GM23338 (cell line): ENCODE data around the gene ZCCHC24. TPM values are rescaled to one million over a fixed set of nuclear protein-coding genes. Genes with fewer than 3 reads are reported as not detected.

ENCODE experiments used
- ATAC-seq: fragments of 200-7000 bp; cut with Tn5 transposase; 3 replicates; pipeline ENCODE4 v1.9.1; 2020
- DNase-seq: peaks from one replicate; pipeline ENCODE4 v3.0.0-alpha.2; 2015; ENCODE audit warnings: low spot score
- H2AFZ ChIP-seq: fragments of 200-600 bp; sonication (generic); 2 replicates; pipeline ENCODE4 v1.8.0; 2016; ENCODE audit warnings: antibody characterized with exemption, mild to moderate bottlenecking, moderate library complexity
- H3F3A ChIP-seq: fragments of 200-600 bp; sonication (generic); replicated peaks from 2 replicates; pipeline ENCODE4 v1.8.0; 2017; ENCODE audit warnings: antibody characterized with exemption, mixed run types, low read depth
- H3K27ac ChIP-seq: fragments of 200-600 bp; sonication (generic); 2 replicates; pipeline ENCODE4 v1.6.1; 2016; ENCODE audit warnings: low read depth
- H3K27me3 ChIP-seq: fragments of 200-600 bp; sonication (generic); 2 replicates; pipeline ENCODE4 v1.8.0; 2016; ENCODE audit warnings: mild to moderate bottlenecking, mixed run types, moderate library complexity; ENCODE audit not compliant: insufficient read depth
- H3K36me3 ChIP-seq: fragments of 200-600 bp; sonication (generic); 2 replicates; pipeline ENCODE4 v1.8.0; 2016; ENCODE audit warnings: mild to moderate bottlenecking; ENCODE audit not compliant: insufficient read depth
- H3K4me1 ChIP-seq: fragments of 200-600 bp; sonication (generic); 2 replicates; pipeline ENCODE4 v1.8.0; 2016; ENCODE audit warnings: mild to moderate bottlenecking, moderate library complexity; ENCODE audit not compliant: insufficient read depth
- H3K4me2 ChIP-seq: fragments of 200-600 bp; sonication (generic); 2 replicates; pipeline ENCODE4 v1.7.1; 2017; ENCODE audit warnings: mixed run types
- H3K4me3 ChIP-seq: fragments of 200-600 bp; sonication (generic); 2 replicates; pipeline ENCODE4 v1.6.1; 2016; ENCODE audit warnings: mixed run types
- H3K79me2 ChIP-seq: fragments of 200-600 bp; sonication (generic); replicated peaks from 2 replicates; pipeline ENCODE4 v1.8.0; 2017; ENCODE audit warnings: mild to moderate bottlenecking; ENCODE audit not compliant: insufficient read depth
- H3K9me2 ChIP-seq: fragments of 200-600 bp; sonication (generic); 2 replicates; pipeline ENCODE4 v1.8.0; 2017; ENCODE audit not compliant: insufficient read depth
- H4K20me1 ChIP-seq: fragments of 200-600 bp; sonication (generic); replicated peaks from 2 replicates; pipeline ENCODE4 v1.8.0; 2017; ENCODE audit warnings: mild to moderate bottlenecking; ENCODE audit not compliant: insufficient read depth
- H3K27ac Mint-ChIP-seq: 2 replicates; pipeline ENCODE4 v1.8.0; 2020; ENCODE audit warnings: inconsistent platforms, mild to moderate bottlenecking, moderate library complexity, mixed read lengths
- H3K27me3 Mint-ChIP-seq: 3 replicates; pipeline ENCODE4 v1.8.0; 2022; ENCODE audit warnings: low read depth, mild to moderate bottlenecking, moderate library complexity, mixed read lengths, inconsistent platforms; ENCODE audit not compliant: insufficient read depth, poor library complexity
- H3K36me3 Mint-ChIP-seq: 3 replicates; pipeline ENCODE4 v1.8.0; 2021; ENCODE audit warnings: low read depth, mild to moderate bottlenecking, inconsistent platforms, moderate library complexity, mixed read lengths
- H3K4me1 Mint-ChIP-seq: 3 replicates; pipeline ENCODE4 v1.8.0; 2020; ENCODE audit warnings: mild to moderate bottlenecking, inconsistent platforms, mixed read lengths
- H3K4me3 Mint-ChIP-seq: 3 replicates; pipeline ENCODE4 v1.8.0; 2021; ENCODE audit warnings: moderate library complexity, mild to moderate bottlenecking, inconsistent platforms, mixed read lengths
- H3K9me3 Mint-ChIP-seq: 3 replicates; pipeline ENCODE4 v1.8.0; 2020; ENCODE audit warnings: moderate library complexity, mild to moderate bottlenecking, inconsistent platforms, mixed read lengths
- CREB1 ChIP-seq: fragments of 250-450 bp; sonication (Bioruptor Pico); IDR thresholded peaks from 2 replicates; pipeline ENCODE4 v1.5.0; 2020; ENCODE audit warnings: low read depth, mild to moderate bottlenecking, moderate library complexity
- CTCF ChIP-seq, 2 experiments: fragments of 200-600 bp in 1 of 2; sonication (generic) in 1 of 2; conservative IDR thresholded peaks; 2 replicates each; pipeline versions ENCODE4 v1.5.1 to v1.6.1; 2016 to 2017; ENCODE audit warnings: antibody characterized with exemption in 2 of 2, low read depth in 2 of 2, mild to moderate bottlenecking in 2 of 2, moderate library complexity in 1 of 2
- ETS1 ChIP-seq: IDR thresholded peaks from 2 replicates; pipeline ENCODE4 v1.6.1; 2016; ENCODE audit warnings: antibody characterized with exemption
- EZH2 ChIP-seq: fragments of 200-600 bp; sonication (generic); IDR thresholded peaks from one replicate; pipeline ENCODE4 v1.8.0; 2017; ENCODE audit warnings: antibody characterized with exemption, mild to moderate bottlenecking, low read depth; ENCODE audit not compliant: unreplicated experiment
- EZH2phosphoT487 ChIP-seq: fragments of 200-600 bp; sonication (generic); IDR thresholded peaks from one replicate; pipeline ENCODE4 v1.8.1; 2018; ENCODE audit warnings: antibody characterized with exemption; ENCODE audit not compliant: unreplicated experiment
- JUNB ChIP-seq: IDR thresholded peaks from one replicate; pipeline ENCODE4 v1.6.1; 2016; ENCODE audit warnings: antibody characterized with exemption; ENCODE audit not compliant: unreplicated experiment
- NANOG ChIP-seq: IDR thresholded peaks from 2 replicates; pipeline ENCODE4 v1.6.1; 2016; ENCODE audit warnings: antibody characterized with exemption, borderline replicate concordance
- POLR2AphosphoS5 ChIP-seq: IDR thresholded peaks from 2 replicates; pipeline ENCODE4 v1.6.1; 2016; ENCODE audit warnings: antibody characterized with exemption, low read depth
- REST ChIP-seq: IDR thresholded peaks from one replicate; pipeline ENCODE4 v1.6.1; 2018; ENCODE audit warnings: antibody characterized with exemption; ENCODE audit not compliant: unreplicated experiment
- STAT1 ChIP-seq: IDR thresholded peaks from one replicate; pipeline ENCODE4 v1.6.1; 2016; ENCODE audit warnings: antibody characterized with exemption; ENCODE audit not compliant: unreplicated experiment
- ZNF114 ChIP-seq: fragments of 250-450 bp; sonication (Bioruptor Pico); IDR thresholded peaks from 2 replicates; pipeline ENCODE4 v1.5.0; 2020; ENCODE audit warnings: mild to moderate bottlenecking, moderate library complexity
- ZNF331 ChIP-seq: fragments of 250-450 bp; sonication (Bioruptor Pico); IDR thresholded peaks from 2 replicates; pipeline ENCODE4 v1.5.0; 2020; ENCODE audit warnings: low read depth, mild to moderate bottlenecking, moderate library complexity
- ZNF462 ChIP-seq: fragments of 250-450 bp; sonication (Bioruptor Pico); IDR thresholded peaks from 2 replicates; pipeline ENCODE4 v1.5.0; 2020; ENCODE audit warnings: mild to moderate bottlenecking, moderate library complexity
- polyA plus RNA-seq: library from polyadenylated mRNA; unstranded; fragments of >200 nt; fragmentation: Nextera tagmentation; extraction: Ambion mirVana; gene quantifications from 2 replicates; pipeline ENCODE4 v1.2.1, GENCODE V29; 2016
- total RNA-seq: library from RNA; depleted of rRNA; stranded (reverse); fragments of >200 nt; shearing (Covaris generic); gene quantifications from 2 replicates; pipeline ENCODE4 v1.2.3, GENCODE V29; 2014

ZCCHC24 gene
- total and polyA plus RNA-seq, 2 experiments from 2014 or later, result 2.0 to 10.1 TPM

GRCh38 chr10:79454259-79454658 lies 8.8 kb upstream of the ZCCHC24 start:
- Histone ChIP-seq H3K79me2 (no peaks in the 10 kb centered on the region), H2AFZ (no peak overlapping the region), H3K27ac (no peak overlapping the region), H3K27me3 (no peaks in the 10 kb centered on the region), H3K36me3 (no peaks in the 10 kb centered on the region), H3K4me3 (no peak overlapping the region), H3K4me1 (peaks cover 6% of the 10 kb centered on the region), H3K9me2 (no peaks in the 10 kb centered on the region), H3F3A (no peaks in the 10 kb centered on the region), H3K4me2 (no peak overlapping the region), H4K20me1 (no peaks in the 10 kb centered on the region)
- Mint-ChIP-seq H3K36me3 (no peaks in the 10 kb centered on the region; the same call in 2 of the 3 replicates), H3K27ac (no peak overlapping the region), H3K27me3 (peaks cover 10% of the 10 kb centered on the region), H3K4me3 (no peak overlapping the region), H3K4me1 (peaks cover 5% of the 10 kb centered on the region), H3K9me3 (peaks cover 8% of the 10 kb centered on the region; the same call in 2 of the 3 replicates)
- TF ChIP-seq REST (no peak), ZNF114 (no peak), ZNF331 (CRISPR knock-in tag) (no peak), NANOG (no peak), JUNB (no peak), POLR2AphosphoS5 (no peak), ZNF462 (CRISPR knock-in tag) (no peak), CREB1 (CRISPR knock-in tag) (no peak), CTCF (conservative IDR thresholded peaks at IDR 0.05; ENCODE audit: low read depth in 2 of 2) (no peak), ETS1 (no peak), STAT1 (no peak), EZH2phosphoT487 (no peak), EZH2 (no peak)
- DNase-seq (no peak), ATAC-seq (no peak)
